SJSA1 (cell line): Measurements from ENCODE around the gene BPIFB6. TPM values are rescaled to one million over a fixed set of nuclear protein-coding genes. Genes with fewer than 3 reads are reported as not detected.
"Not testable (repeated sequence)": the region's sequence is repeated elsewhere in the genome, so short reads cannot be mapped to it uniquely, and the experiment has no call there.

Source experiments
- DNase-seq, 2 experiments: peaks; one replicate each; pipeline ENCODE4 v3.0.0-alpha.2; 2015 to 2020; ENCODE audit warnings: low spot score in 2 of 2, low read depth in 1 of 2
- H3K27ac ChIP-seq: fragments of 250-450 bp; sonication (Bioruptor Pico); 2 replicates; pipeline ENCODE4 v1.5.1; 2020; ENCODE audit warnings: mild to moderate bottlenecking, moderate library complexity
- H3K27me3 ChIP-seq: fragments of 250-450 bp; sonication (Bioruptor Pico); replicated peaks from 2 replicates; pipeline ENCODE4 v1.5.1; 2020; ENCODE audit warnings: mild to moderate bottlenecking, moderate library complexity
- H3K36me3 ChIP-seq: fragments of 250-450 bp; sonication (Bioruptor Pico); 2 replicates; pipeline ENCODE4 v1.5.1; 2020; ENCODE audit warnings: mild to moderate bottlenecking
- H3K4me1 ChIP-seq: fragments of 250-450 bp; sonication (Bioruptor Pico); replicated peaks from 2 replicates; pipeline ENCODE4 v1.6.1; 2021; ENCODE audit warnings: mild to moderate bottlenecking
- H3K4me3 ChIP-seq: fragments of 250-450 bp; sonication (Bioruptor Pico); 2 replicates; pipeline ENCODE4 v1.5.1; 2020; ENCODE audit warnings: mild to moderate bottlenecking
- H3K9me3 ChIP-seq: fragments of 250-450 bp; sonication (Bioruptor Pico); replicated peaks from 2 replicates; pipeline ENCODE4 v1.5.1; 2020; ENCODE audit warnings: mild to moderate bottlenecking
- total RNA-seq: library from RNA; depleted of rRNA; stranded (reverse); fragments of >200 nt; shearing (Covaris generic); gene quantifications from 2 replicates; pipeline ENCODE4 v1.2.3, GENCODE V29; 2014

The BPIFB6 gene
- total RNA-seq, 1 experiment from 2014 or later = not detected

GRCh38 chr20:33037456-33037855, 6.0 kb downstream of the BPIFB6 start:
- H3K36me3 ChIP-seq = no peaks in the 10 kb centered on the region
- no peaks in the 10 kb centered on the region for H3K27me3 ChIP-seq
- no peaks in the 10 kb centered on the region; the same call in 1 of the 2 replicates for H3K9me3 ChIP-seq
- H3K27ac ChIP-seq = no peak overlapping the region
- no peak for DNase-seq
- no peaks in the 10 kb centered on the region for H3K4me1 ChIP-seq
- H3K4me3 ChIP-seq = no peak overlapping the region

GRCh38 chr20:33038243-33038642, 6.8 kb downstream of the BPIFB6 start:
- DNase-seq = no peak
- no peaks in the 10 kb centered on the region for H3K4me1 ChIP-seq
- no peaks in the 10 kb centered on the region; the same call in 1 of the 2 replicates for H3K9me3 ChIP-seq
- H3K27me3 ChIP-seq = no peaks in the 10 kb centered on the region
- no peak overlapping the region for H3K27ac ChIP-seq
- H3K4me3 ChIP-seq = no peak overlapping the region
- H3K36me3 ChIP-seq = no peaks in the 10 kb centered on the region

GRCh38 chr20:33042430-33042829, 11.0 kb downstream of the BPIFB6 start:
- Histone ChIP-seq H3K4me1 (no peaks in the 10 kb centered on the region), H3K27me3 (no peaks in the 10 kb centered on the region), H3K36me3 (no peaks in the 10 kb centered on the region), H3K9me3 (peaks cover 9% of the 10 kb centered on the region), H3K4me3 (no peak overlapping the region), H3K27ac (no peak overlapping the region)
- no peak for DNase-seq

GRCh38 chr20:33042983-33043730, 11.7 kb downstream of the BPIFB6 start:
- H3K27ac ChIP-seq = no peak overlapping the region
- no peaks in the 10 kb centered on the region for H3K36me3 ChIP-seq
- DNase-seq = no peak
- H3K4me3 ChIP-seq = no peak overlapping the region
- no peaks in the 10 kb centered on the region for H3K27me3 ChIP-seq
- H3K4me1 ChIP-seq = no peaks in the 10 kb centered on the region
- H3K9me3 ChIP-seq = peaks cover 9% of the 10 kb centered on the region

- DNase-seq = no peak
- Histone ChIP-seq H3K4me3 (no peak overlapping the region), H3K4me1 (no peaks in the 10 kb centered on the region), H3K9me3 (peaks cover 9% of the 10 kb centered on the region), H3K27ac (no peak overlapping the region), H3K27me3 (no peaks in the 10 kb centered on the region), H3K36me3 (no peaks in the 10 kb centered on the region)
Observed at GRCh38 chr20:33043731-33044181, 12.3 kb downstream of the BPIFB6 start.

- H3K27ac ChIP-seq, DNase-seq, H3K9me3 ChIP-seq, H3K36me3 ChIP-seq, H3K4me3 ChIP-seq, H3K27me3 ChIP-seq, H3K4me1 ChIP-seq: not testable (repeated sequence)
Observed at GRCh38 chr20:33045129-33045721, 13.8 kb downstream of the BPIFB6 start.

GRCh38 chr20:33046412-33046811, 15.0 kb downstream of the BPIFB6 start:
- Histone ChIP-seq H3K27me3 (no peaks in the 10 kb centered on the region), H3K36me3 (no peaks in the 10 kb centered on the region), H3K27ac (no peak overlapping the region), H3K4me1 (no peaks in the 10 kb centered on the region), H3K4me3 (no peak overlapping the region), H3K9me3 (peaks cover 9% of the 10 kb centered on the region)
- DNase-seq = no peak

GRCh38 chr20:33051333-33051732, 19.9 kb downstream of the BPIFB6 start:
- DNase-seq = no peak

GRCh38 chr20:33053291-33054106, 22.1 kb downstream of the BPIFB6 start, which contains the start of gene BPIFB3:
TSS of gene BPIFB3 (plus strand) at chr20:33053903. CDS start at chr20:33055436, 1,533 bp downstream.
- no peaks in the 10 kb centered on the region for H3K9me3 ChIP-seq
- H3K4me1 ChIP-seq = no peaks in the 10 kb centered on the region
- DNase-seq = no peak
- no peaks in the 10 kb centered on the region for H3K27me3 ChIP-seq
- no peak within 1 kb of the TSS for H3K4me3 ChIP-seq
- no peak within 1 kb of the TSS for H3K27ac ChIP-seq
- no peaks in the 10 kb centered on the region for H3K36me3 ChIP-seq

More at GRCh38 chr20:33051333-33051732, 19.9 kb downstream of the BPIFB6 start:
- H3K9me3 ChIP-seq = no peaks in the 10 kb centered on the region; the same call in 1 of the 2 replicates
- H3K36me3 ChIP-seq = no peaks in the 10 kb centered on the region
- H3K27ac ChIP-seq = no peak overlapping the region
- H3K4me1 ChIP-seq = no peaks in the 10 kb centered on the region
- H3K4me3 ChIP-seq = no peak overlapping the region
- no peaks in the 10 kb centered on the region for H3K27me3 ChIP-seq

- no peak for DNase-seq
- H3K4me1 ChIP-seq = no peaks in the 10 kb centered on the region
- no peak overlapping the region for H3K27ac ChIP-seq
- no peaks in the 10 kb centered on the region for H3K36me3 ChIP-seq
- no peaks in the 10 kb centered on the region for H3K27me3 ChIP-seq
- H3K9me3 ChIP-seq = no peaks in the 10 kb centered on the region
- H3K4me3 ChIP-seq = no peak overlapping the region
Observed at GRCh38 chr20:33054381-33054780, 22.9 kb downstream of the BPIFB6 start.

- no peak overlapping the region for H3K4me3 ChIP-seq
Observed at GRCh38 chr20:33054791-33055190, 23.3 kb downstream of the BPIFB6 start.

GRCh38 chr20:33059136-33059535, 27.7 kb downstream of the BPIFB6 start:
- Histone ChIP-seq H3K9me3 (no peaks in the 10 kb centered on the region), H3K27ac (no peak overlapping the region), H3K27me3 (no peaks in the 10 kb centered on the region), H3K4me1 (no peaks in the 10 kb centered on the region), H3K36me3 (no peaks in the 10 kb centered on the region), H3K4me3 (no peak overlapping the region)
- no peak for DNase-seq

More at GRCh38 chr20:33054791-33055190, 23.3 kb downstream of the BPIFB6 start:
- no peaks in the 10 kb centered on the region for H3K36me3 ChIP-seq
- no peaks in the 10 kb centered on the region for H3K9me3 ChIP-seq
- H3K27me3 ChIP-seq = no peaks in the 10 kb centered on the region
- no peak overlapping the region for H3K27ac ChIP-seq
- no peaks in the 10 kb centered on the region for H3K4me1 ChIP-seq
- no peak for DNase-seq

- H3K27me3 ChIP-seq = 0 out of 2 replicates have a peak, but pooled peaks cover under 1% of the 10 kb centered on the region
- H3K4me1 ChIP-seq = no peaks in the 10 kb centered on the region
- H3K36me3 ChIP-seq = no peaks in the 10 kb centered on the region
- H3K27ac ChIP-seq = no peak overlapping the region
- H3K9me3 ChIP-seq = no peaks in the 10 kb centered on the region
- DNase-seq = no peak
- H3K4me3 ChIP-seq = no peak overlapping the region
Observed at GRCh38 chr20:33059741-33060390, 28.4 kb downstream of the BPIFB6 start.
